IgD-negative memory B cell (primary cell): ENCODE data around the gene MTFR1L. TPM values are rescaled to one million over a fixed set of nuclear protein-coding genes. Genes with fewer than 3 reads are reported as not detected.
"Not testable (repeated sequence)": the region's sequence is repeated elsewhere in the genome, so short reads cannot be mapped to it uniquely, and the experiment has no call there.

Experiments used
- H3K27ac Mint-ChIP-seq, 3 donors: one replicate each; pipeline ENCODE4 v1.8.0; 2020 to 2022; ENCODE audit warnings: mild to moderate bottlenecking in 3 of 3, mixed read lengths in 3 of 3, moderate library complexity in 1 of 3
- H3K27me3 Mint-ChIP-seq: one replicate; pipeline ENCODE4 v1.8.0; 2021; ENCODE audit warnings: mixed read lengths
- H3K36me3 Mint-ChIP-seq: one replicate; pipeline ENCODE4 v1.8.0; 2020; ENCODE audit warnings: mild to moderate bottlenecking, mixed read lengths
- H3K4me1 Mint-ChIP-seq, 3 donors: one replicate each; pipeline ENCODE4 v1.8.0; 2020 to 2022; ENCODE audit warnings: mixed read lengths in 3 of 3, mild to moderate bottlenecking in 1 of 3
- H3K4me3 Mint-ChIP-seq, 4 donors: one replicate each; pipeline ENCODE4 v1.8.0; 2020 to 2022; ENCODE audit warnings: mild to moderate bottlenecking in 4 of 4, mixed read lengths in 4 of 4, moderate library complexity in 3 of 4
- H3K9me3 Mint-ChIP-seq, 3 donors: one replicate each; pipeline ENCODE4 v1.8.0; 2020 to 2021; ENCODE audit warnings: mixed read lengths in 3 of 3, mild to moderate bottlenecking in 1 of 3
- polyA plus RNA-seq: library from polyadenylated mRNA; unstranded; fragments of 300-500 nt; fragmentation: Illumina TruSeq; gene quantifications from one replicate; pipeline ENCODE4 v1.2.3, GENCODE V29; 2021

The MTFR1L gene
- polyA plus RNA-seq, 1 donor from 2014 or later = 39.6 TPM

DNA sequence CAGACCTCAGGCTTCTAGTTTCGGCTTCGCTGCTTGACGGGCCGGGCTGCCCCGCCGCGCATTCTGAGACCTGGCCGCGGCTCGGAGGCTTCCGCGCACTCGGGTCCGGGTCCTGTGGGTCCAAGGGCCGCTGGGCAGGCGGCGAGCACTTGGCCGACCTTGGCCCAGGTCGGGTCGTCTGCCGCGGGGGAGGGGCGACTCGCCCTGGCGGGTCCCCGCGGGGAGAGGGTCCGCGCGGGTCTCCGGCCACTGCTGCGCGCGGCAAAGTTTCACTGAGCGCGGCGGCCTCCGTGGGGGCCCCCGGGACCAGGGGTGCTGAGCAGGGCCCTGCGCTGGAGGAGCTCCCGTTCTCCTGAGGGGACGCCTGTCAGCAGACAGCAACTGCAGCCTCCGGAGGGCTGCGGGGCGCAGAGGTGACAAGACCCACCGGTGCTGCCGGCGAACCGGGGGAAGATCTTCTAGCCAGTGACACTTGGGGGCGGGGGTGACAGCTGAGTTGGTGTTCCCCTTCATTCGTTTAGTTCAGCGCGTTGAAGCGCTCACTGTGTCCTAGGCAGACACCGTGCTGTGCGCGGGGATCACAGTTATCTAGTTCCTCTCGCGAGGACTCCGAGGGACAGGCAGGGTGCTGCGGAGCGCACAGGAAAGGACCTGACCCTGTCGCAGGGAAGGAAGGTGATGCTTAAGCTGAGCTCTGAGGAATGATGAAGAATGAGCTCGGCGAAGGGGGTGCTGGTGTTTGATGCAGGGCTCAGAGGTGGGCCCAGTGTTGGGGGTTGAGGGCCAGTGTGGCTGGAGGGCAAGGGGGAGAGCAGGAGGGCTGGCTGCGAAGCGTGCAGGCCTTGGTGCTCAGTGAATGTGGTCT is 725 bp downstream of the MTFR1L start:
- H3K4me1 Mint-ChIP-seq = peaks cover 7 to 25% (median 17%) of the 10 kb centered on the region in 3 donors
- H3K36me3 Mint-ChIP-seq = no peaks in the 10 kb centered on the region
- no peaks in the 10 kb centered on the region for H3K9me3 Mint-ChIP-seq
- H3K27ac Mint-ChIP-seq = peak overlapping the region; percentile 87 to 93 (median 90)
- peak overlapping the region; percentile 89 to 98 (median 97) for H3K4me3 Mint-ChIP-seq
- H3K27me3 Mint-ChIP-seq = no peaks in the 10 kb centered on the region

DNA sequence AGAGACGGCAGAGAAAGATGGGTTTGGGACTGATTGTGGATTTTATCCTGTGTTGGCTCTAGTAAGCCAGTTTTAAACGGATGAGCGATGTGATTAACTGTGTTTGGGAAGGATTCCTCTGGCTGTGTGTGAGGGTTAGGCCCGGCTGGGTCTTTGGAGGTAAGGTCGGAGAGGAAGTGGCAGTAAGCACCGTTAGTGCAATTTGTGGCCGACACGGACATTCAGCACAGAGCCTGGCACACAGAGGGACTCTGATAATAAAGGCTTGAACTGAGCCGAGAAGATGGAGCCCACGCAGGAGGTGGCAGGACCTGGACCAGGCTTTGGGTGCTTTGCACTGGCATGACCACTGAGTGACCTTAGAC is 1.3 kb downstream of the MTFR1L start:
- Mint-ChIP-seq H3K27me3 (no peaks in the 10 kb centered on the region), H3K4me1 (peaks cover 7 to 25% (median 17%) of the 10 kb centered on the region in 3 donors), H3K36me3 (no peaks in the 10 kb centered on the region), H3K27ac (peak overlapping the region in 2 of 3 donors; percentile 57 to 69), H3K9me3 (no peaks in the 10 kb centered on the region), H3K4me3 (peak overlapping the region; percentile 85 to 97 (median 91))

DNA sequence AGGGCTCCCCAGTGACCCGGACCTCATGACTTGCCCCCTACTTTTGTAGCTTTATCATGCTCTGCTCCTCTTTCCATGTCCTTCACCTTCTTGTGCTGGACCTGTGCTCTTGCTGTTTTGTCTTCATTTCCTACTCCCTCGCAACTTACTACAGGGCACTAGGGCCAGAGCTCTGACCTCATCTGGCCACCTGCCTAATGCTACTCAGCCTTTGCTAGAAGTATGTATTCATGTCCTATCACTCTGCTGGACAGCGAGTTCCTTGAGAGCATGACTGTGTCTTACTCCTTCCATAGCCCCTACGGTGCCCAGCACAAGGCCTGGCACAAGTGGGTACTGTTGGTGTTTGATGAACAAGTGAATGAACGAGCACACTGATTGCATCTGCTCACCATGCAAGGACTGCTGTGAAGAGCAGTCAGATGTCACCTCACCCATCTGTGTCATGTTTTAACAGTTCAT is 1.9 kb downstream of the MTFR1L start:
- H3K27me3 Mint-ChIP-seq = no peaks in the 10 kb centered on the region
- peaks cover 7 to 25% (median 17%) of the 10 kb centered on the region in 3 donors for H3K4me1 Mint-ChIP-seq

DNA sequence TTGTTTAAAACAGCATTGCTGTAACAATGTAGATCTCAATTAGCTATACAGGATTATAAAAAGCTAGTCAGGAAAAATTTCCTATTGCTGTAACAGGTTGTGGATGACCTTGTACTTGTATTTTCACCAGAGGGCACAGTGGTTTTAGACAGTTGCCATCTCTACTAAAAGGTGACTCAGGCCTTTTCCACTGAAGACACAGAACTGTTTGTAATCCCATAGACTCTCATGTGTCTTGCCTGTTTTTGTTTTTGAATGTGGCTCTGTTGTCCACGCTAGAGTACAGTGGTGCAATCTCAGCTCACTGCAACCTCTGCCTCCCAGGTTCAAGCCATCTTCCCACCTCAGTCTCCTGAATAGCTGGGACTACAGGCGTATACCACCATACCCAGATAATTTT is 5.9 kb downstream of the MTFR1L start:
- Mint-ChIP-seq H3K4me1 (peaks cover 6 to 17% (median 12%) of the 10 kb centered on the region in 3 donors), H3K27me3 (no peaks in the 10 kb centered on the region), H3K9me3 (no peaks in the 10 kb centered on the region), H3K36me3 (peaks cover 5% of the 10 kb centered on the region), H3K27ac (no peak overlapping the region), H3K4me3 (no peak overlapping the region)

More for the DNA sequence above, 1.9 kb downstream of the MTFR1L start:
- peaks cover 1% of the 10 kb centered on the region for H3K36me3 Mint-ChIP-seq
- H3K9me3 Mint-ChIP-seq = no peaks in the 10 kb centered on the region
- H3K27ac Mint-ChIP-seq = no peak overlapping the region
- H3K4me3 Mint-ChIP-seq = peak overlapping the region; percentile 63 to 96 (median 86)

DNA sequence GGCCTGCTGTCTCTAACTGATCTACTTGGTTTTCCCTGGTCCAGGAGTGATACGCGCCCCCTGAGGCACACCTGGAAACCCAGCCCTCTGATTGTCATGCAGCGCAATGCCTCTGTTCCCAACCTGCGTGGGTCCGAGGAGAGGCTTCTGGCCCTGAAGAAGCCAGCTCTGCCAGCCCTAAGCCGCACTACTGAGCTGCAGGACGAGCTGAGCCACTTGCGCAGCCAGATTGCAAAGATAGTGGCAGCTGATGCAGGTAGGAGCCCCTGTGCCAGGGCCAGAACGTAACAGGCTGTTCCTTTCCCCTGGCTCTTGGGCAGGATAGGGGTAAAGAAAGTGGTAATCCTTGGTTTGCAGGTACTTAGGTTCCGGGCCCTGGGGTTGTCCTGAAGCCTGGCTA is 6.8 kb downstream of the MTFR1L start:
- Mint-ChIP-seq H3K27me3 (no peaks in the 10 kb centered on the region), H3K36me3 (peaks cover 5% of the 10 kb centered on the region), H3K4me1 (peaks cover 0 to 8% (median 4%) of the 10 kb centered on the region in 3 donors), H3K27ac (no peak overlapping the region), H3K9me3 (no peaks in the 10 kb centered on the region), H3K4me3 (no peak overlapping the region)

DNA sequence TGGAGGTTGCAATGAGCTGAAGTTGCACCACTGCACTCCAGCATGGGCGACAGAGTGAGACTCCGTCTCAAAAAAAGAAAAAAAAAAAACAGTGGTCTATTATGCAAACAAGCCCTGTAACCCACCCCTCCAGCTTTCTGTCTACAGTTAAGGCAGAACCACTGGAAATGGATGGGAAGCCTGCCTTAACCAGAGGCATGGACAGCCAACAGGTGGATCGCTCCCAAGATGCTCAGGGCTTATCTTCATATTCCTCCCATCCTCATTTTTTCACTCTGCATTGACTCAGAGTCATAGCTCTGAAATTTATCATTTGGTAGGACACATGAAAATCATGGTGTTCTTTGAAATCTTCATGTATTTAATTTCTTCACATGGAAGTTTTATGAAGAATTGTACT is 8.7 kb downstream of the MTFR1L start:
- Mint-ChIP-seq H3K27me3 (no peaks in the 10 kb centered on the region), H3K4me1 (peaks cover 0 to 3% (median 0%) of the 10 kb centered on the region in 3 donors), H3K36me3 (peaks cover 5% of the 10 kb centered on the region), H3K4me3 (no peak overlapping the region), H3K27ac (no peak overlapping the region), H3K9me3 (no peaks in the 10 kb centered on the region)

DNA sequence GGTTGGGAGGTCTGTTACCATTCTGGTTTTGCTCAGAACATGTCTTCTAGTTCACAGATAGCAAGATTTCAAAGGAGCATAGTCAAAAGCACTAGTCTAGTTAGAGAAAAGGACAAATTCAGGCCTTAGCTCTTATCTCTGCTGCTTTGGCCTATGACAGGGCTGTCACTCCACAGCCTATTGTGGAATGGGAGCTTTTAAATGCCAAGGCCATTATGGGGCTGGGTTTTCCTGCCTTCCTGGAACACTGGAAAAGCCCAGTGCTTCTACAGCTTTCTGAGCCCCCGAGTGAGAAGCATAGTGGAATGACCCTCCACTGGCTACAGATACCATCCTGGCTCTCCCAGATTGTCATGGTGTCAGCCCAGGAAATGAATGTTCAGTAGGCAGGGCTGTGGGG is 9.3 kb downstream of the MTFR1L start:
- no peaks in the 10 kb centered on the region for H3K4me1 Mint-ChIP-seq
- H3K27ac Mint-ChIP-seq = no peak overlapping the region
- peaks cover 5% of the 10 kb centered on the region for H3K36me3 Mint-ChIP-seq

DNA sequence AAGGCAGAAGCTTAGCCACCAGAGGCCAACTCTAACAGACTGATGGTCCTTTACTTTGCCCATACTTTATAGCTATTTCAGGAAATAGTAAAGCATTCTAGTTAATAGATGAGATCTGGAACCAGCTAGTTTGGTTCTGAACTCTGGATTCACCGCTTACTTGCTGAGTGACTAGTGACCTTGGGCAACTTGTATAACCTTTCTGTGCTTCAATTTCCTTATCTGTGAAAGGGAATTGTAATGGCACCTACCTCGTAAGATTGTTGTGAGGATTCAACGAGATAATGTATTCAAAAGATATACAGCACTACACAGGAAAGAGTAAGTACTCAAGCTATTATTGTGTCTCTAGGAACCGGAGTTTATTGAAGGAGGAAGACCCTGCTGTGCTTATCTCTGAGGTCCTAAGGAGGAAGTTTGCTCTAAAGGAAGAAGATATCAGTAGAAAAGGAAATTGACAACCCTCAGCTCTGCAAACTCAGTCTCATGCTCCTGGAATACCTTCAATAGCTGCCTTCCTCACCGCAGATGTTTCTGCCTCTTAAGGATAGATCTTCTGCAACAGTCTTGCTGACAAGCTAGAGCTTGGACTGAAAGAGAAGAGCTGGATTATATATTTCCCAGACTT is 11.9 kb downstream of the MTFR1L start:
- Mint-ChIP-seq H3K36me3 (peaks cover 4% of the 10 kb centered on the region), H3K9me3 (no peaks in the 10 kb centered on the region), H3K27me3 (no peaks in the 10 kb centered on the region), H3K4me3 (no peak overlapping the region), H3K27ac (peak overlapping the region in 1 of 3 donors; percentile 23), H3K4me1 (peaks cover 0 to under 1% (median 0%) of the 10 kb centered on the region in 3 donors)

More for the DNA sequence above, 9.3 kb downstream of the MTFR1L start:
- no peak overlapping the region for H3K4me3 Mint-ChIP-seq
- no peaks in the 10 kb centered on the region for H3K9me3 Mint-ChIP-seq
- H3K27me3 Mint-ChIP-seq = no peaks in the 10 kb centered on the region

DNA sequence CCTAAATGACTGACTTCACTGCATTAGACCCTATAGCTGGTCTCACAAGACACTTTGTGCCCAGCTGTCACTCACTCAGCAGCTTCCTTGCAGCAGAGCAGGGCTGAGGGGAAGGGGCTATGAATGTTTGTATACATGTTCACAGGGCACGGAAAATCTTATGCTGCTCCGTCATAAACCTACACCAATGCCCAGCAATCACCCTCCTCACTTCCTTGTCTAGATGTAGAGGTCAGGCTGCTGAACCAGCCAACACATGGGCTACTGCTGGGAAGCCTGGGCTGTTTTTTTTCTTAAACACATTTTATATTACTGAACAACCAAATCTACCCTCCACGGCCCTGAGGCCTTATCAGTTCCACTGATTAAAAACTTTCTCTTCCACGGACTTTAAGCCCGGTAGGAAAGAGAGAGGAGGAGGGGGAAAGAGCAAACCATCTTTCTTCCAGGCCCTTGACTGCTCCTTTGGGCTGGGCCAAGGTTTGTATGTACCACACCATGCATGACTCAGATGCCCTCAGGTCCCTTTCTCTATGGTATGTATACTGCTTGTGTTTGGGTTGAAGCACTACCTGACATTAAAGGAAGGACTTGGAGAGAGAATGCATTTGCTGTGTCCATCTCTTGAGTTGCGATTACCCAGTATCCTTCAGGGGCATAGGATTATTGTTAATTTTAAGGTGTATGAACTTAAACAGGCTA is 12.7 kb downstream of the MTFR1L start:
- no peaks in the 10 kb centered on the region for H3K27me3 Mint-ChIP-seq
- H3K27ac Mint-ChIP-seq = no peak overlapping the region
- peaks cover 0 to 3% (median under 1%) of the 10 kb centered on the region in 3 donors for H3K4me1 Mint-ChIP-seq
- no peaks in the 10 kb centered on the region for H3K9me3 Mint-ChIP-seq
- H3K4me3 Mint-ChIP-seq = no peak overlapping the region
- H3K36me3 Mint-ChIP-seq = peaks cover 4% of the 10 kb centered on the region

DNA sequence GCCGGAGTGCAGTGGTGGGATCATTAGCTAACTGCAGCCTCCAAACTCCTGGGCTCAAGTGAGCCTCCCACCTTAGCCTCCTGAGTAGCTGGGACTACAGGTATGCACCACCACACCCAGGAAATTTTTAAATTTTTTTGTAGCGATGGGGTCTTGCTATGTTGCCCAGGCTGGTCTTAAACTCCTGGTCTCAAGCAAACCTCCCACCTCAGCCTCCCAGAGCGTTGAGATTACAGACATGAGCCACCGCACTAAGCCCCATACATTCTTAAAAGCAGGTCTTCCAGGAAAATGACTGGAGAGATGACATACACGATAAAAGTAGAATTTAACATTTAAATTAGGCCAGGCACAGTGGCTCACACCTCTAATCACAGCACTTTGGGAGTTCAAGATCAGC is 13.4 kb downstream of the MTFR1L start:
- Mint-ChIP-seq H3K4me3 (no peak overlapping the region), H3K27me3 (no peaks in the 10 kb centered on the region), H3K36me3 (no peaks in the 10 kb centered on the region), H3K4me1 (peaks cover 0 to 3% (median 1%) of the 10 kb centered on the region in 3 donors), H3K27ac (no peak overlapping the region), H3K9me3 (no peaks in the 10 kb centered on the region)

DNA sequence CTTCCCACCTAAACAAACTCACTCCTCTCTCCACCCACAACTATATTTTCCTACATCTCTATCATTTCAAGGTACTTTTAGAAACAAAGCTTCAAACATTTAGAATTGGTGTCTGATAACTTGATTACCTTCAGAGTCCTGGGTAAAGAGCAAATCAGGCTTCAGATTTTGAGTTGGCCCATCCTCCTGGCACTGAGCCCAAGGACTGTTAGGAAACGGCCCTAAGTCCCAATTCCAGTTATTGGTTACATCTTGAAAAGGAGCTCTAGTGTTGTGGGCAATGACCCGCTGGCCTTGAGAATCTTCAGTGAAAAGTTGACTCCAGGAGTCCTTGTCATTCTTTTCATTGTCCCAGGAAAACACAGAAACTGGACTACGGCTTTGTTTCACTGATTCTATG is 15.1 kb downstream of the MTFR1L start:
- peaks cover 0 to 3% (median 1%) of the 10 kb centered on the region in 3 donors for H3K4me1 Mint-ChIP-seq
- H3K9me3 Mint-ChIP-seq = no peaks in the 10 kb centered on the region

DNA sequence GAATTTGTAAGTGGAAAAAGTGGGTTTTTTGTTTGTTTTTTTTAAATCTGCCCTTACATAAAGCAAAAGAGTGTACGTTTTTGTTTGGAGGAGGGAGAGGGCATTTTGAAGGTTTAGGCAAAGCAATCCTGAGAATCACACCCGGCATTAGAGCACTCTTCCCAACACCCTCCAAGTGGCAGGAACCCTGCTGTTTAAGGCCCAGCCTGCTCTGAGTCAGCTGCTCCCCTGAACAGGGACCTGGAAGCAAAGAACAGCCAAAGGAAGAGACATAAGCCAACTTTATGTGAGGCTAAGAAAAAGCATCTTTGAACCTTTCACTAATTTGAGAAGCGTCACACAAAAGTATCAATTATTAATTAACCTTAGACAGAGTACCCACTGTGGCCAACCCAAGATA is 16.9 kb downstream of the MTFR1L start:
- peaks cover 2% of the 10 kb centered on the region for H3K36me3 Mint-ChIP-seq
- peaks cover 0 to 3% (median 1%) of the 10 kb centered on the region in 3 donors for H3K4me1 Mint-ChIP-seq
- H3K9me3 Mint-ChIP-seq = no peaks in the 10 kb centered on the region
- H3K27me3 Mint-ChIP-seq = no peaks in the 10 kb centered on the region
- no peak overlapping the region for H3K27ac Mint-ChIP-seq
- H3K4me3 Mint-ChIP-seq = no peak overlapping the region

More for the DNA sequence above, 15.1 kb downstream of the MTFR1L start:
- H3K27me3 Mint-ChIP-seq = no peaks in the 10 kb centered on the region
- H3K27ac Mint-ChIP-seq = no peak overlapping the region
- no peak overlapping the region for H3K4me3 Mint-ChIP-seq
- peaks cover 2% of the 10 kb centered on the region for H3K36me3 Mint-ChIP-seq

DNA sequence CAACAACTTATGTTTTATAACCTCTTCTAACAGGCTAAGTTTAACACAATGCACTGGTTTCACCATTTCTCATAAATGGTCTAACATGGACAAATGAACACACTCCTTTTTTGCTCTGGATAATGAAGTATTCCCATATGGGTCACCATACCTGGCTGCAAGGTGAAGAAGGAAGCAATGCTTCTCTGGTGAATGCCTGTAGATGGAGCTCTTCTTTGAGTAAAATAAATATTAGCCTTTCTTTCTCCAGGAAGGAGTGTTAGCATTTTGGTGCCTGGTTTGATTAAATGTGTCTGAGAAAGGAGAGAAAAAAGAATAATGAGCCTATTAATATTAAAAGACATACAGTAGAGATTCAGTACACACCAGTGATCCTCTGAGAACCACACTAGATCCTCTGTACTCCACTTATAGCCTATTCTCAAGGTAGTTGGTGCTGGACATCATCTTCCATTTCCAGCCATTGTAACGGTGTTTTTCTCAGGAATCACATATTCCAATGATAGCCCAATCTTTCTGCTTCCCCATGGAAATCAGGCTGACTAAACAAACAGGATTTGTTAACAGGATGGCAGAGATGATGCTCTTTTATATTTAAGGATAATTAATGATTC is 17.6 kb downstream of the MTFR1L start:
- peaks cover 0 to 3% (median 1%) of the 10 kb centered on the region in 3 donors for H3K4me1 Mint-ChIP-seq
- no peaks in the 10 kb centered on the region for H3K27me3 Mint-ChIP-seq
- peaks cover 2% of the 10 kb centered on the region for H3K36me3 Mint-ChIP-seq
- no peak overlapping the region for H3K27ac Mint-ChIP-seq
- no peaks in the 10 kb centered on the region for H3K9me3 Mint-ChIP-seq
- no peak overlapping the region for H3K4me3 Mint-ChIP-seq

DNA sequence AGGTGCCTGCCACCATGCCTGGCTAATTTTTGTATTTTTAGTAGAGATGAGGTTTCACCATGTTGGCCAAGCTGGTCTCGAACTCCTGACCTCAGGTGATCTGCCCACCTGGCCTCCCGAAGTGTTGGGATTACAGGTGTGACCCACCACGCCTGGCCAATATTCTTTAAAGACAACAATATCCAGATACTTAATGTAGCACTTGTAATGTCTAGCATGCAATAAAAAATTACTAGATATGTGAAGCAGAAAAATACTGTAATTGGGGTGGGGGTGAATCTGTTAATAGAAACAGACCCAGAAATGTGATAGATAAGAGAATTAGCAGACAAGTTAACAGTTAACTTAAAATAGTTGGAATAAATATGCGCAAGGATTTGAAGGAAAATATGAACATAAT is 20.1 kb downstream of the MTFR1L start:
- H3K4me3 Mint-ChIP-seq, H3K9me3 Mint-ChIP-seq, H3K27me3 Mint-ChIP-seq, H3K27ac Mint-ChIP-seq, H3K36me3 Mint-ChIP-seq, H3K4me1 Mint-ChIP-seq: not testable (repeated sequence)

DNA sequence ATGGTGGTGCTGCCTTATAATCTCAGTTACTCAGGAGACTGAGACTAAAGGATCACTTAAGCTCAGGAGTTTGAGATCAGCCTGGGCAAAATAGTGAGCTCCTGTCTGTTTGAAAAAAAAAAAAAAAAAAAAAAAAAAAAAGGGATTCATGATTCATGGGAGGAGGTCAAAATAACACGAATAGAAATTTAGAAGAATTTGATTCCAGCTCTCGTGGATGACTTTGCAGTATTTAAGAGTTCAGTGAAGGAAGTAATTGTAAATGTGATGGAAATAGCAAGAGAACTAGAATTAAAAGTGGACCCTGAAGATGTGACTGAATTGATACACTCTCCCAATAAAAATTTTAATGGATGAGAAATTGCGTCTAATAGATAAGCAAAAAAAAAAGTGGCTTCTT is 23.7 kb downstream of the MTFR1L start:
- Mint-ChIP-seq H3K9me3 (no peaks in the 10 kb centered on the region), H3K4me1 (peaks cover 0 to 3% (median 0%) of the 10 kb centered on the region in 3 donors), H3K36me3 (peaks cover 2% of the 10 kb centered on the region), H3K4me3 (no peak overlapping the region), H3K27ac (no peak overlapping the region), H3K27me3 (no peaks in the 10 kb centered on the region)
